Activated B cell treated with CpG ODN at 0.5 μM for 24 hours (primary cell): ENCODE data around the gene TBC1D9. TPM values are rescaled to one million over a fixed set of nuclear protein-coding genes. Genes with fewer than 3 reads are reported as not detected.

ENCODE experiments used
- ATAC-seq: fragments of 200-7000 bp; cut with Tn5 transposase; one replicate; pipeline ENCODE4 v1.10.0; 2021; ENCODE audit warnings: low read depth, mild to moderate bottlenecking, moderate library complexity
- CTCF ChIA-PET: fragments of 350-600 bp; sonication (Branson Sonifier 250); formaldehyde crosslinking; loops from one replicate; lab custom pipeline; 2021; ENCODE audit warnings: antibody characterized with exemption; lab: Charles Lee
- POLR2A ChIA-PET: fragments of 350-600 bp; sonication (Branson Sonifier 250); formaldehyde crosslinking; loops from one replicate; lab custom pipeline; 2021; ENCODE audit warnings: antibody characterized with exemption; lab: Charles Lee
- DNase-seq: peaks from one replicate; pipeline ENCODE4 v3.0.0; 2022
- H3K27ac Mint-ChIP-seq: one replicate; pipeline ENCODE4 v1.8.0; 2020; ENCODE audit warnings: mixed read lengths
- H3K27me3 Mint-ChIP-seq: one replicate; pipeline ENCODE4 v1.8.0; 2021; ENCODE audit warnings: mixed read lengths
- H3K36me3 Mint-ChIP-seq: one replicate; pipeline ENCODE4 v1.8.0; 2021; ENCODE audit warnings: low read depth, mixed read lengths
- H3K4me1 Mint-ChIP-seq: one replicate; pipeline ENCODE4 v1.8.0; 2021; ENCODE audit warnings: mixed read lengths
- H3K4me3 Mint-ChIP-seq: one replicate; pipeline ENCODE4 v1.8.0; 2020; ENCODE audit warnings: mild to moderate bottlenecking, mixed read lengths
- H3K9me3 Mint-ChIP-seq: one replicate; pipeline ENCODE4 v1.8.0; 2020; ENCODE audit warnings: mixed read lengths
- CTCF ChIP-seq: fragments of 200-600 bp; IDR thresholded peaks from one replicate; pipeline ENCODE4 v1.8.0; 2022; ENCODE audit warnings: antibody characterized with exemption, mild to moderate bottlenecking
- intact Hi-C: fragments of 100-400 bp; cut with micrococcal nuclease; formaldehyde crosslinking; loops from one replicate; pipeline ENCODE4 v1.15.1; 2024
- total RNA-seq: library from RNA; stranded (reverse); gene quantifications from 2 replicates; pipeline ENCODE4 v1.2.3, GENCODE V29; 2022

Gene TBC1D9
- total RNA-seq, 1 donor from 2014 or later: 46.0 TPM

GRCh38 chr4:140693562-140693961 lies 62.6 kb downstream of the TBC1D9 start:
- Mint-ChIP-seq H3K36me3 (peaks cover 58% of the 10 kb centered on the region), H3K9me3 (no peaks in the 10 kb centered on the region), H3K27me3 (no peaks in the 10 kb centered on the region), H3K4me3 (no peak overlapping the region), H3K27ac (peak overlapping the region; percentile 46), H3K4me1 (peaks cover 56% of the 10 kb centered on the region)
- ChIA-PET CTCF (no interaction called here), POLR2A (interaction anchor here (0.9 kb wide), 1 partner anchor 18 kb away, joined by 3 read pairs; no protein-coding TSS in a partner anchor)
- ATAC-seq: no peak
- no peak for DNase-seq
- no peak for TF ChIP-seq CTCF
- intact Hi-C loops: no loop called here

GRCh38 chr4:140691369-140691768 lies 64.8 kb downstream of the TBC1D9 start:
- intact Hi-C loops: no loop called here
- H3K4me1 Mint-ChIP-seq: peaks cover 52% of the 10 kb centered on the region

GRCh38 chr4:140690093-140690492 lies 66.1 kb downstream of the TBC1D9 start:
- Mint-ChIP-seq H3K27ac (peak overlapping the region; percentile 42), H3K27me3 (no peaks in the 10 kb centered on the region), H3K9me3 (no peaks in the 10 kb centered on the region), H3K36me3 (peaks cover 52% of the 10 kb centered on the region), H3K4me3 (no peak overlapping the region), H3K4me1 (peaks cover 52% of the 10 kb centered on the region)
- CTCF ChIA-PET: no interaction called here
- no peak for DNase-seq
- POLR2A ChIA-PET: no interaction called here
- no peak for ATAC-seq
- no peak for TF ChIP-seq CTCF
- intact Hi-C loops: no loop called here

More at GRCh38 chr4:140691369-140691768, 64.8 kb downstream of the TBC1D9 start:
- Mint-ChIP-seq H3K36me3 (peaks cover 49% of the 10 kb centered on the region), H3K27me3 (no peaks in the 10 kb centered on the region), H3K27ac (no peak overlapping the region), H3K9me3 (no peaks in the 10 kb centered on the region), H3K4me3 (no peak overlapping the region)
- DNase-seq: no peak
- CTCF ChIA-PET: no interaction called here
- no peak for ATAC-seq
- POLR2A ChIA-PET: interaction anchor here (1.0 to 1.6 kb wide), 2 partner anchors 66 to 159 kb away, joined by 3 to 5 read pairs; no protein-coding TSS in a partner anchor
- no peak for TF ChIP-seq CTCF

- ChIA-PET POLR2A (no interaction called here), CTCF (no interaction called here)
- H3K4me1 Mint-ChIP-seq: peaks cover 52% of the 10 kb centered on the region
- DNase-seq (no peak), ATAC-seq (no peak)
- H3K36me3 Mint-ChIP-seq: peaks cover 55% of the 10 kb centered on the region
- no peaks in the 10 kb centered on the region for H3K9me3 Mint-ChIP-seq
- intact Hi-C loops: no loop called here
- H3K4me3 Mint-ChIP-seq: no peak overlapping the region
- peak overlapping the region; percentile 42 for H3K27ac Mint-ChIP-seq
- no peak for TF ChIP-seq CTCF
- H3K27me3 Mint-ChIP-seq: no peaks in the 10 kb centered on the region
Observed at GRCh38 chr4:140689623-140690022, 66.6 kb downstream of the TBC1D9 start.

GRCh38 chr4:140688711-140689598 lies 67.2 kb downstream of the TBC1D9 start:
- TF ChIP-seq CTCF: no peak
- ChIA-PET POLR2A (no interaction called here), CTCF (interaction anchor here (0.9 to 1.1 kb wide), 2 partner anchors 55 to 162 kb away, joined by 3 to 4 read pairs; no protein-coding TSS in a partner anchor)
- intact Hi-C loops: no loop called here
- no peaks in the 10 kb centered on the region for H3K27me3 Mint-ChIP-seq
- H3K36me3 Mint-ChIP-seq: peaks cover 60% of the 10 kb centered on the region
- H3K9me3 Mint-ChIP-seq: no peaks in the 10 kb centered on the region
- ATAC-seq (no peak), DNase-seq (no peak)
- peak overlapping the region; percentile 50 for H3K27ac Mint-ChIP-seq
- no peak overlapping the region for H3K4me3 Mint-ChIP-seq
- peaks cover 52% of the 10 kb centered on the region for H3K4me1 Mint-ChIP-seq
